ENCODE measurements around the gene POLR1E. TPM values are rescaled to one million over a fixed set of nuclear protein-coding genes. Genes with fewer than 3 reads are reported as not detected.

The POLR1E gene
- total and polyA plus RNA-seq, 2 of the 8 experiments (the other 6 are each of a cell fraction or from before 2014, with no cell fraction given) = 16.0 to 40.0 TPM

- Histone ChIP-seq H3K4me2 (ENCODE audit: insufficient read depth in 1 of 2, low read depth in 2 of 2, low read length in 2 of 2) (no peak overlapping the region), H3K56ac (replicated peaks; ENCODE audit: insufficient read length, low read depth, low read length) (no peak overlapping the region), H2BK5ac (ENCODE audit: low read depth, low read length) (no peak overlapping the region), H3K4ac (replicated peaks; ENCODE audit: insufficient read length, low read depth, low read length) (no peak overlapping the region), H3K27ac (ENCODE audit: low read depth, low read length) (no peak overlapping the region), H3K4me3 (ENCODE audit: extremely low read depth in 1 of 4, insufficient read depth in 2 of 4, low read depth in 3 of 4, low read length in 4 of 4) (no peak overlapping the region), H3K36me3 (ENCODE audit: control insufficient read depth in 2 of 4, insufficient read depth in 4 of 4, low read length in 3 of 4) (peaks cover 25 to 82% (median 65%) of the 10 kb centered on the region in 4 experiments), H3K79me2 (ENCODE audit: control insufficient read depth in 1 of 2, insufficient read depth in 2 of 2, low read length in 2 of 2) (no peaks in the 10 kb centered on the region), H3K9me3 (ENCODE audit: insufficient read depth in 2 of 2, low read depth in 1 of 2, low read length in 1 of 2) (no peaks in the 10 kb centered on the region), H2BK120ac (replicated peaks; ENCODE audit: low read depth, low read length) (no peak overlapping the region), H2BK15ac (ENCODE audit: low read length) (no peak overlapping the region), H4K20me1 (replicated peaks in 1 of 2; ENCODE audit: control insufficient read depth in 1 of 2, insufficient read depth in 2 of 2, low read length in 2 of 2) (peaks cover 6% of the 10 kb centered on the region in 2 experiments), H4K5ac (ENCODE audit: insufficient read length, low read depth, low read length) (no peak overlapping the region), H3K27me3 (replicated peaks in 1 of 4; ENCODE audit: control insufficient read depth in 3 of 4, extremely low read depth in 1 of 4, insufficient read depth in 3 of 4, low read length in 3 of 4) (no peaks in the 10 kb centered on the region), H3K14ac (ENCODE audit: insufficient read length) (no peak overlapping the region), H3K18ac (ENCODE audit: extremely low read depth, low read length) (no peak overlapping the region), H3K4me1 (replicated peaks in 1 of 4; ENCODE audit: control insufficient read depth in 3 of 4, insufficient read depth in 4 of 4, low read length in 3 of 4) (no peaks in the 10 kb centered on the region), H2AK5ac (ENCODE audit: low read depth, low read length) (no peak overlapping the region), H2BK20ac (ENCODE audit: low read length) (no peak overlapping the region), H4K91ac (replicated peaks; ENCODE audit: insufficient read length, low read length) (no peak overlapping the region), H3K9ac (replicated peaks in 1 of 4; ENCODE audit: extremely low read depth in 1 of 4, low read depth in 3 of 4, low read length in 3 of 4) (no peak overlapping the region), H2BK12ac (ENCODE audit: low read depth, low read length) (no peak overlapping the region), H4K8ac (ENCODE audit: extremely low read depth, insufficient read depth, low read length) (no peak overlapping the region), H3K79me1 (ENCODE audit: low read depth, low read length) (no peaks in the 10 kb centered on the region), H3K23me2 (ENCODE audit: low read depth, low read length) (no peaks in the 10 kb centered on the region), H3K23ac (ENCODE audit: insufficient read length) (no peak overlapping the region), H2AFZ (ENCODE audit: low read length) (no peak overlapping the region)
- ChIA-PET POLR2A (ENCODE audit: partially characterized antibody) (interaction anchor here (0.7 to 1.7 kb wide), 3 partner anchors 10 to 853 kb away, joined by 3 to 8 read pairs (median 3); no protein-coding TSS in a partner anchor), CTCF (ENCODE audit: partially characterized antibody) (interaction anchor here (1.3 to 2.3 kb wide), 3 partner anchors 9 to 18 kb away, joined by 4 to 13 read pairs (median 5); no protein-coding TSS in a partner anchor)
- no peak for FAIRE-seq
- DNase-seq (ENCODE audit: low read depth in 1 of 2, low spot score in 2 of 2) = no peak
- WGBS, 2 experiments (ENCODE audit: extremely low coverage in 1 of 2, insufficient coverage in 1 of 2, insufficient read length in 1 of 2, insufficient replicate concordance in 2 of 2, low coverage in 1 of 2, low lambda C conversion rate in 2 of 2, missing lambda C conversion rate in 1 of 2) = 87% methylated on average over 6 of the region's 6 CpGs; no CpG with 5 or more reads in 1 of the 2 experiments
- TF ChIP-seq CREB1 (IDR thresholded peaks at IDR 0.05) (no peak), SIRT6 (IDR thresholded peaks at IDR 0.05; ENCODE audit: low read length) (no peak), SRF (IDR thresholded peaks at IDR 0.05; ENCODE audit: low read depth, low read length) (no peak), SIX5 (IDR thresholded peaks at IDR 0.05; ENCODE audit: low read depth, low read length) (no peak), JUND (IDR thresholded peaks at IDR 0.05; ENCODE audit: low read length) (no peak), BACH1 (IDR thresholded peaks at IDR 0.05; ENCODE audit: low read length) (no peak), EZH2 (IDR thresholded peaks at IDR 0.05; ENCODE audit: low read depth, low read length, severe bottlenecking) (no peak), SP4 (IDR thresholded peaks at IDR 0.05; ENCODE audit: low read length) (no peak), RFX5 (IDR thresholded peaks at IDR 0.05; ENCODE audit: borderline replicate concordance, low read depth, low read length) (no peak), CEBPB (IDR thresholded peaks at IDR 0.05; ENCODE audit: low read depth, low read length) (no peak), EP300 (IDR thresholded peaks at IDR 0.05; ENCODE audit: borderline replicate concordance in 1 of 2, low read depth in 2 of 2, low read length in 2 of 2) (no peak), GABPA (IDR thresholded peaks at IDR 0.05; ENCODE audit: borderline replicate concordance, insufficient read depth, low read length) (no peak), NANOG (IDR thresholded peaks at IDR 0.05; ENCODE audit: insufficient read depth, low read depth, low read length, poor library complexity, severe bottlenecking) (no peak), TCF12 (IDR thresholded peaks at IDR 0.05; ENCODE audit: low read depth, low read length) (no peak), POLR2A (IDR thresholded peaks at IDR 0.05; ENCODE audit: control extremely low read depth in 1 of 2, low read depth in 2 of 2, low read length in 2 of 2) (no peak), BRCA1 (IDR thresholded peaks at IDR 0.05; ENCODE audit: low read depth, low read length) (no peak), JUN (IDR thresholded peaks at IDR 0.05; ENCODE audit: low read depth, low read length) (no peak)
Measured at GRCh38 chr9:37499297-37499696, 13.5 kb downstream of the POLR1E start.

Measured in H1 (cell line).